Activated naive CD4-positive, alpha-beta T cell treated with anti-CD3 and anti-CD28 coated beads, Interleukin-2, amount 50 U/mL, for 72 hours (primary cell): ENCODE results near the gene ETFB. TPM values are rescaled to one million over a fixed set of nuclear protein-coding genes. Genes with fewer than 3 reads are reported as not detected.

Experiments used
- ATAC-seq, 2 donors: fragments of 150-1000 bp; cut with Tn5 transposase; 2 replicates each; pipeline ENCODE4 v1.10.0; 2021; ENCODE audit warnings: mild to moderate bottlenecking in 2 of 2, moderate library complexity in 2 of 2
- DNase-seq, 2 donors: peaks; one replicate each; pipeline ENCODE4 v3.0.0; 2021 to 2022; ENCODE audit warnings: low spot score in 2 of 2
- H3K27ac Mint-ChIP-seq, 2 donors: one replicate each; pipeline ENCODE4 v1.8.0; 2022; ENCODE audit warnings: mild to moderate bottlenecking in 2 of 2, mixed read lengths in 2 of 2
- H3K36me3 Mint-ChIP-seq, 2 donors: one replicate each; pipeline ENCODE4 v1.8.0; 2022; ENCODE audit warnings: mixed read lengths in 2 of 2
- H3K9me3 Mint-ChIP-seq, 2 donors: one replicate each; pipeline ENCODE4 v1.8.0; 2022; ENCODE audit warnings: mixed read lengths in 2 of 2
- total RNA-seq, 2 donors: library from RNA; stranded (reverse); gene quantifications; one replicate each; pipeline ENCODE4 v1.2.3, GENCODE V29; 2022

Gene ETFB
- total RNA-seq, 2 donors from 2014 or later, result 147 to 153 TPM

- peaks cover 0 to under 1% of the 10 kb centered on the region in 2 donors for H3K36me3 Mint-ChIP-seq
- no peak for DNase-seq
- no peak overlapping the region for H3K27ac Mint-ChIP-seq
- H3K9me3 Mint-ChIP-seq, result peaks cover 0 to 1% of the 10 kb centered on the region in 2 donors
- no peak for ATAC-seq
These were observed 39.7 kb downstream of the ETFB start for GRCh38 chr19:51326216-51327065.

- ATAC-seq (peak in 1 of 2 donors; percentile 64), DNase-seq (no peak)
- peaks cover 0 to 4% of the 10 kb centered on the region in 2 donors for H3K9me3 Mint-ChIP-seq
- no peaks in the 10 kb centered on the region for H3K36me3 Mint-ChIP-seq
- no peak overlapping the region for H3K27ac Mint-ChIP-seq
These were observed 40.8 kb downstream of the ETFB start for GRCh38 chr19:51325161-51325976.

- Mint-ChIP-seq H3K27ac (no peak overlapping the region), H3K36me3 (no peaks in the 10 kb centered on the region), H3K9me3 (peaks cover 0 to 4% of the 10 kb centered on the region in 2 donors)
- ATAC-seq (no peak), DNase-seq (no peak)
These were observed 42.1 kb downstream of the ETFB start for GRCh38 chr19:51324167-51324481.

- H3K27ac Mint-ChIP-seq, result peak overlapping the region in 1 of 2 donors; percentile 11
- H3K36me3 Mint-ChIP-seq, result no peaks in the 10 kb centered on the region
- no peak for DNase-seq
- ATAC-seq, result no peak
- H3K9me3 Mint-ChIP-seq, result peaks cover 0 to 4% of the 10 kb centered on the region in 2 donors
These were observed 42.6 kb downstream of the ETFB start for GRCh38 chr19:51323481-51324166.

GRCh38 chr19:51321799-51322198, 44.4 kb downstream of the ETFB start:
- Mint-ChIP-seq H3K27ac (no peak overlapping the region), H3K36me3 (no peaks in the 10 kb centered on the region), H3K9me3 (peaks cover 0 to 4% of the 10 kb centered on the region in 2 donors)
- no peak for ATAC-seq
- no peak for DNase-seq

- ATAC-seq (no peak), DNase-seq (no peak)
- Mint-ChIP-seq H3K27ac (no peak overlapping the region), H3K36me3 (no peaks in the 10 kb centered on the region), H3K9me3 (peaks cover 3 to 6% of the 10 kb centered on the region in 2 donors)
These were observed 45.9 kb downstream of the ETFB start for GRCh38 chr19:51320280-51320657.

- no peaks in the 10 kb centered on the region for H3K36me3 Mint-ChIP-seq
- DNase-seq, result no peak
- ATAC-seq, result no peak
- H3K27ac Mint-ChIP-seq, result no peak overlapping the region
- peaks cover 5 to 8% of the 10 kb centered on the region in 2 donors for H3K9me3 Mint-ChIP-seq
These were observed 46.4 kb downstream of the ETFB start for GRCh38 chr19:51319649-51320279.

- H3K27ac Mint-ChIP-seq, result no peak overlapping the region
- ATAC-seq (no peak), DNase-seq (no peak)
- no peaks in the 10 kb centered on the region for H3K36me3 Mint-ChIP-seq
- H3K9me3 Mint-ChIP-seq, result peaks cover 5 to 8% of the 10 kb centered on the region in 2 donors
These were observed 47.2 kb downstream of the ETFB start for GRCh38 chr19:51318687-51319648.

GRCh38 chr19:51317968-51318367, 48.2 kb downstream of the ETFB start:
- Mint-ChIP-seq H3K9me3 (peaks cover 5 to 8% of the 10 kb centered on the region in 2 donors), H3K27ac (no peak overlapping the region), H3K36me3 (no peaks in the 10 kb centered on the region)
- ATAC-seq (no peak), DNase-seq (no peak)

- Mint-ChIP-seq H3K27ac (no peak overlapping the region), H3K9me3 (peaks cover 5 to 8% of the 10 kb centered on the region in 2 donors), H3K36me3 (no peaks in the 10 kb centered on the region)
- no peak for ATAC-seq
- no peak for DNase-seq
These were observed 48.8 kb downstream of the ETFB start for GRCh38 chr19:51317376-51317775.

- ATAC-seq (no peak), DNase-seq (no peak)
- Mint-ChIP-seq H3K27ac (no peak overlapping the region), H3K9me3 (peaks cover 5 to 8% of the 10 kb centered on the region in 2 donors), H3K36me3 (no peaks in the 10 kb centered on the region)
These were observed 49.5 kb downstream of the ETFB start for GRCh38 chr19:51316688-51317087.

GRCh38 chr19:51311351-51312257, 54.6 kb downstream of the ETFB start, which contains the start of gene IGLON5:
TSS of gene IGLON5 (plus strand) at chr19:51311644. CDS start at chr19:51311848, 204 bp downstream.
- Mint-ChIP-seq H3K9me3 (peaks cover 9 to 18% of the 10 kb centered on the region in 2 donors), H3K27ac (no peak within 1 kb of the TSS), H3K36me3 (peaks cover 10 to 20% of the 10 kb centered on the region in 2 donors)
- DNase-seq, result no peak
- no peak for ATAC-seq

- DNase-seq (no peak), ATAC-seq (no peak)
- Mint-ChIP-seq H3K36me3 (peaks cover 16 to 27% of the 10 kb centered on the region in 2 donors), H3K9me3 (peaks cover 13 to 35% of the 10 kb centered on the region in 2 donors), H3K27ac (no peak overlapping the region)
These were observed 60.7 kb downstream of the ETFB start for GRCh38 chr19:51305479-51305878.

- H3K27ac Mint-ChIP-seq, result no peak overlapping the region
- peaks cover 4 to 21% of the 10 kb centered on the region in 2 donors for H3K9me3 Mint-ChIP-seq
- ATAC-seq, result no peak
- no peak for DNase-seq
- H3K36me3 Mint-ChIP-seq, result peaks cover 6% of the 10 kb centered on the region in 2 donors
These were observed 64.9 kb downstream of the ETFB start for GRCh38 chr19:51301266-51301665.

GRCh38 chr19:51297406-51297805, 68.8 kb downstream of the ETFB start:
- peaks cover 0 to 5% of the 10 kb centered on the region in 2 donors for H3K9me3 Mint-ChIP-seq
- no peak overlapping the region for H3K27ac Mint-ChIP-seq
- no peaks in the 10 kb centered on the region for H3K36me3 Mint-ChIP-seq
- DNase-seq (no peak), ATAC-seq (no peak)
